HepG2 (cell line): ENCODE results near the gene HIF1AN. TPM values are rescaled to one million over a fixed set of nuclear protein-coding genes. Genes with fewer than 3 reads are reported as not detected.

Source experiments
- ATAC-seq: fragments of 200-7000 bp; cut with Tn5 transposase; 3 replicates; pipeline ENCODE4 v1.9.1; 2020; ENCODE audit warnings: mild to moderate bottlenecking, moderate library complexity
- BruUV-seq: library from RNA; stranded (reverse); fragments of 400-500 nt; replicated peaks from 2 replicates; lab custom pipeline; 2021; lab: Mats Ljungman, UMichigan
- CTCF ChIA-PET: fragments of 300-600 bp; formaldehyde crosslinking; extraction: SDS; loops from one replicate; lab custom pipeline; 2021; ENCODE audit warnings: low total read pairs, inconsistent platforms, low intra/inter-chr PET ratio; lab: Yijun Ruan, JAX
- POLR2A ChIA-PET: fragments of 350-600 bp; sonication (Branson Sonifier 250); formaldehyde crosslinking; loops from one replicate; lab custom pipeline; 2020; ENCODE audit warnings: antibody characterized with exemption, inconsistent platforms; lab: Yijun Ruan, JAX
- DNase-seq: peaks from one replicate; pipeline ENCODE4 v3.0.0-alpha.2; 2015; ENCODE audit warnings: low spot score
- FAIRE-seq: peaks from 3 replicates; lab custom pipeline; 2011; peaks lifted over from hg19 to GRCh38; lab: Jason Lieb, UNC
- H2AFZ ChIP-seq: one replicate; pipeline ENCODE4 v1.6.1; 2011; ENCODE audit warnings: low read length, inconsistent platforms
- H3K27ac ChIP-seq: fragments of 300-600 bp; 3 replicates; pipeline ENCODE4 v1.8.0; 2011; ENCODE audit warnings: mixed run types, mild to moderate bottlenecking, mixed read lengths, low read length, inconsistent platforms; ENCODE audit not compliant: insufficient read depth; ENCODE audit errors: extremely low read length
- H3K27me3 ChIP-seq, 2 experiments: fragments of 200-600 bp in 1 of 2; 2 replicates in 1 of 2; 3 replicates in 1 of 2; pipeline versions ENCODE4 v1.6.0 to v1.8.0; 2011; ENCODE audit warnings: low read length in 2 of 2, mild to moderate bottlenecking in 2 of 2, moderate library complexity in 2 of 2, inconsistent platforms in 1 of 2; ENCODE audit not compliant: insufficient read depth in 2 of 2, control insufficient read depth in 1 of 2
- H3K36me3 ChIP-seq, 2 experiments: fragments of 200-600 bp in 1 of 2; replicated peaks in 1 of 2; 2 replicates in 1 of 2; 3 replicates in 1 of 2; pipeline versions ENCODE4 v1.5.1 to v1.8.0; 2011; ENCODE audit warnings: low read length in 2 of 2, inconsistent platforms in 1 of 2; ENCODE audit not compliant: insufficient read depth in 2 of 2, control insufficient read depth in 1 of 2
- H3K4me1 ChIP-seq: 2 replicates; pipeline ENCODE4 v1.5.1; 2012; ENCODE audit warnings: low read length, inconsistent platforms; ENCODE audit not compliant: insufficient read depth
- H3K4me2 ChIP-seq: 2 replicates; pipeline ENCODE4 v1.6.0; 2011; ENCODE audit warnings: low read depth, low read length, inconsistent platforms
- H3K4me3 ChIP-seq, 3 experiments: fragments of 200-600 bp in 1 of 3; sonication (generic), shearing (Covaris generic) in 1 of 3; replicated peaks in 1 of 3; 2 replicates each; pipeline ENCODE4 v1.5.1; 2011 to 2016; ENCODE audit warnings: low read length in 3 of 3, inconsistent platforms in 2 of 3, low read depth in 2 of 3, mild to moderate bottlenecking in 2 of 3, control low read depth in 1 of 3, mixed read lengths in 1 of 3; ENCODE audit not compliant: insufficient read depth in 1 of 3
- H3K79me2 ChIP-seq: one replicate; pipeline ENCODE4 v1.6.1; 2011; ENCODE audit warnings: low read length, inconsistent platforms; ENCODE audit not compliant: insufficient read depth
- H3K9ac ChIP-seq: 2 replicates; pipeline ENCODE4 v1.6.0; 2011; ENCODE audit warnings: mild to moderate bottlenecking, low read depth, low read length, inconsistent platforms; ENCODE audit not compliant: insufficient read depth
- H3K9me3 ChIP-seq: 2 replicates; pipeline ENCODE4 v1.5.1; 2012; ENCODE audit warnings: mild to moderate bottlenecking, low read length
- H4K20me1 ChIP-seq: 2 replicates; pipeline ENCODE4 v1.6.0; 2011; ENCODE audit warnings: inconsistent platforms, mild to moderate bottlenecking, low read length, moderate library complexity; ENCODE audit not compliant: insufficient read depth
- E2F5 ChIP-seq: sonication (generic); formaldehyde crosslinking; conservative IDR thresholded peaks from 2 replicates; pipeline ENCODE4 v1.4.0; 2020; ENCODE audit warnings: missing genetic modification reagents
- KDM5B ChIP-seq: sonication (generic); formaldehyde crosslinking; IDR thresholded peaks from 2 replicates; pipeline ENCODE4 v1.4.0; 2020; ENCODE audit warnings: missing genetic modification reagents, mild to moderate bottlenecking, borderline replicate concordance
- MLXIP ChIP-seq: sonication (generic); formaldehyde crosslinking; IDR thresholded peaks from 2 replicates; pipeline ENCODE4 v1.9.0; 2021; ENCODE audit warnings: missing genetic modification reagents, borderline replicate concordance
- TSC22D2 ChIP-seq: sonication (generic); formaldehyde crosslinking; IDR thresholded peaks from 2 replicates; pipeline ENCODE4 v1.5.1; 2020; ENCODE audit warnings: missing genetic modification reagents, mild to moderate bottlenecking, borderline replicate concordance
- ZMYM3 ChIP-seq: sonication (generic); formaldehyde crosslinking; IDR thresholded peaks from 2 replicates; pipeline ENCODE4 v1.5.1; 2020; ENCODE audit warnings: mild to moderate bottlenecking, missing genetic modification reagents
- ZNF546 ChIP-seq: sonication (generic); formaldehyde crosslinking; conservative IDR thresholded peaks from 2 replicates; pipeline ENCODE4 v1.8.1; 2023; ENCODE audit warnings: mild to moderate bottlenecking, missing genetic modification reagents
- ZNF547 ChIP-seq: sonication (generic); formaldehyde crosslinking; IDR thresholded peaks from 2 replicates; pipeline ENCODE4 v1.5.1; 2020; ENCODE audit warnings: mild to moderate bottlenecking, missing genetic modification reagents
- ZNF629 ChIP-seq: sonication (generic); formaldehyde crosslinking; conservative IDR thresholded peaks from 2 replicates; pipeline ENCODE4 v1.5.0; 2020; ENCODE audit warnings: missing genetic modification reagents
- WGBS: methylation state at CpG from one replicate; pipeline ENCODE4 v1.1.6; 2017; ENCODE audit warnings: low lambda C conversion rate; 5-methylcytosine and 5-hydroxymethylcytosine counted together
- in situ Hi-C: cut with HindIII; loops from 2 replicates; pipeline ENCODE4 v1.10.0; 2017; ENCODE audit warnings: low pct_unique_long_range_greater_than_20kb; ENCODE audit not compliant: extremely low pct_ligation_motif_present
- intact Hi-C: fragments of 100-400 bp; cut with micrococcal nuclease; formaldehyde crosslinking; loops from one replicate; pipeline ENCODE4 v1.10.0; 2022; ENCODE audit not compliant: unreplicated experiment
- polyA plus RNA-seq, 8 experiments: library from polyadenylated mRNA; depleted of rRNA in 3 of 8; stranded (reverse) in 7 of 8; unstranded in 1 of 8; fragments of >200 nt; fragmentation: Illumina TruSeq in 4 of 8; extraction: Trizol in 4 of 8; gene quantifications; 2 replicates each; pipeline versions ENCODE4 v1.2.1 to v1.2.3, GENCODE V29; 2011 to 2016; ENCODE audit warnings: low read depth in 4 of 8, missing spikeins in 1 of 8, mixed read lengths in 1 of 8; ENCODE audit not compliant: insufficient read depth in 1 of 8
- total RNA-seq, 5 experiments: library from RNA; depleted of rRNA; stranded (reverse); fragments of >200 nt; fragmentation: Illumina TruSeq; extraction: Trizol; gene quantifications; 2 replicates each; pipeline ENCODE4 v1.2.3, GENCODE V29; 2016; ENCODE audit warnings: low read depth in 1 of 5

Gene HIF1AN
- total and polyA plus RNA-seq, 2 of the 13 experiments (the other 11 are each of a cell fraction or from before 2014, with no cell fraction given): 8.6 to 10.7 TPM

- ChIA-PET CTCF (no interaction called here), POLR2A (interaction anchor here (1.0 to 1.4 kb wide), 5 partner anchors 16 to 341 kb away, joined by 3 to 22 read pairs (median 3); no protein-coding TSS in a partner anchor)
- peaks cover 41% of the 10 kb centered on the region for H3K4me1 ChIP-seq
- peak overlapping the region; percentile 81; the same call in 1 of the 2 replicates for H3K4me2 ChIP-seq
- H4K20me1 ChIP-seq: no peaks in the 10 kb centered on the region
- WGBS: 14% methylated on average over 2 of the region's 2 CpGs
- BruUV-seq: no TSS peak
- no peak for TF ChIP-seq ZMYM3
- no peak for TF ChIP-seq E2F5 (CRISPR knock-in tag)
- no peak for TF ChIP-seq ZNF546 (CRISPR knock-in tag)
- no peak for TF ChIP-seq MLXIP (CRISPR knock-in tag)
- no peak for TF ChIP-seq KDM5B
- TF ChIP-seq TSC22D2 (CRISPR knock-in tag): no peak
- no peak for TF ChIP-seq ZNF547 (CRISPR knock-in tag)
- no peak for TF ChIP-seq ZNF629
- TF ChIP-seq, all 625 proteins: peak for 0
- Histone ChIP-seq H3K9me3 (no peaks in the 10 kb centered on the region), H3K27ac (no peak overlapping the region), H3K27me3 (no peaks in the 10 kb centered on the region; a peak in 1 of 5 replicates), H3K4me3 (no peak overlapping the region), H3K36me3 (peaks cover 4 to 20% of the 10 kb centered on the region in 2 experiments), H3K9ac (no peak overlapping the region), H2AFZ (peak overlapping the region; percentile 97), H3K79me2 (peaks cover 35% of the 10 kb centered on the region)
- intact Hi-C loops: no loop called here
- in situ Hi-C loops: no loop called here
- ATAC-seq: no peak
- no peak for FAIRE-seq
- DNase-seq: no peak
Measured at GRCh38 chr10:100534726-100535125, 1.0 kb upstream of the HIF1AN start.
